ENCODE data around the gene ZNF543. TPM values are rescaled to one million over a fixed set of nuclear protein-coding genes. Genes with fewer than 3 reads are reported as not detected.

ZNF543 gene
- total and polyA plus RNA-seq, 7 donors, result 1.0 to 6.8 (median 6.7) TPM

- peaks cover 38% of the 10 kb centered on the region for H3K9me3 ChIP-seq
- ATAC-seq, result no peak
Measured at GRCh38 chr19:57377498-57378146, 57.4 kb downstream of the ZNF543 start.

More at GRCh38 chr19:57377498-57378146, 57.4 kb downstream of the ZNF543 start:
- peaks cover 15 to 52% of the 10 kb centered on the region in 2 donors for H3K36me3 ChIP-seq (ENCODE audit: insufficient read depth in 1 of 2, low read depth in 1 of 2)
- WGBS, 3 donors, result 93 to 98% (median 96%) methylated on average over 3 of the region's 3 CpGs
- no peaks in the 10 kb centered on the region for H3K4me1 ChIP-seq
- H3K4me3 ChIP-seq, result no peak overlapping the region
- intact Hi-C loops (cut with DNase I), result no loop called here
- H3K27me3 ChIP-seq (ENCODE audit: insufficient read depth in 3 of 3, low read length in 2 of 3), result no peaks in the 10 kb centered on the region
- no peak for DNase-seq
- H3K27ac ChIP-seq, result no peak overlapping the region
- TF ChIP-seq, protein P1, sequence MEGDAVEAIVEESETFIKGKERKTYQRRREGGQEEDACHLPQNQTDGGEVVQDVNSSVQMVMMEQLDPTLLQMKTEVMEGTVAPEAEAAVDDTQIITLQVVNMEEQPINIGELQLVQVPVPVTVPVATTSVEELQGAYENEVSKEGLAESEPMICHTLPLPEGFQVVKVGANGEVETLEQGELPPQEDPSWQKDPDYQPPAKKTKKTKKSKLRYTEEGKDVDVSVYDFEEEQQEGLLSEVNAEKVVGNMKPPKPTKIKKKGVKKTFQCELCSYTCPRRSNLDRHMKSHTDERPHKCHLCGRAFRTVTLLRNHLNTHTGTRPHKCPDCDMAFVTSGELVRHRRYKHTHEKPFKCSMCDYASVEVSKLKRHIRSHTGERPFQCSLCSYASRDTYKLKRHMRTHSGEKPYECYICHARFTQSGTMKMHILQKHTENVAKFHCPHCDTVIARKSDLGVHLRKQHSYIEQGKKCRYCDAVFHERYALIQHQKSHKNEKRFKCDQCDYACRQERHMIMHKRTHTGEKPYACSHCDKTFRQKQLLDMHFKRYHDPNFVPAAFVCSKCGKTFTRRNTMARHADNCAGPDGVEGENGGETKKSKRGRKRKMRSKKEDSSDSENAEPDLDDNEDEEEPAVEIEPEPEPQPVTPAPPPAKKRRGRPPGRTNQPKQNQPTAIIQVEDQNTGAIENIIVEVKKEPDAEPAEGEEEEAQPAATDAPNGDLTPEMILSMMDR (IDR thresholded peaks at IDR 0.05), result no peak

Other genes starting within 250 kb of the ZNF543 start
- not detected for gene USP29, start 200.5 kb upstream of the ZNF543 start, total RNA-seq
- gene USP29, start 200.5 kb upstream of the ZNF543 start, polyA plus RNA-seq, result not detected
- gene ZIM3, start 175.3 kb upstream of the ZNF543 start, total RNA-seq, result not detected
- gene ZIM3, start 175.3 kb upstream of the ZNF543 start, polyA plus RNA-seq, result not detected
- gene DUXA, start 153.0 kb upstream of the ZNF543 start, total RNA-seq, result not detected
- gene DUXA, start 153.0 kb upstream of the ZNF543 start, polyA plus RNA-seq, result not detected
- 10 to 100 TPM; 14.6 to 20.3 (median 15.5) TPM for gene ZNF264, start 129.0 kb upstream of the ZNF543 start, total RNA-seq
- 1 to 10 TPM; 2.3 to 4.9 (median 2.4) TPM for gene ZNF264, start 129.0 kb upstream of the ZNF543 start, polyA plus RNA-seq
- gene AURKC, start 89.4 kb upstream of the ZNF543 start, total RNA-seq, result 1 to 10 TPM in 2 of 4 donors, under 1 TPM in 1, not detected in 1; 0.37 to 2.1 (median 1.9) TPM
- 1 to 10 TPM in 1 of 3 donors, under 1 TPM in 2; 0.55 to 1.3 (median 0.70) TPM for gene AURKC, start 89.4 kb upstream of the ZNF543 start, polyA plus RNA-seq
- gene ZNF805, start 79.8 kb upstream of the ZNF543 start, total RNA-seq, result 10 to 100 TPM; 10.3 to 16.4 (median 12.7) TPM
- 1 to 10 TPM; 1.2 to 5.2 (median 1.2) TPM for gene ZNF805, start 79.8 kb upstream of the ZNF543 start, polyA plus RNA-seq
- 10 to 100 TPM; 30.1 to 54.0 (median 38.1) TPM for gene ZNF460, start 40.0 kb upstream of the ZNF543 start, total RNA-seq
- 1 to 10 TPM; 1.0 to 7.0 (median 1.1) TPM for gene ZNF460, start 40.0 kb upstream of the ZNF543 start, polyA plus RNA-seq
- 1 to 10 TPM; 3.3 to 8.8 (median 6.8) TPM for gene ZNF304, start 30.8 kb downstream of the ZNF543 start, total RNA-seq
- gene ZNF304, start 30.8 kb downstream of the ZNF543 start, polyA plus RNA-seq, result 1 to 10 TPM; 2.3 to 6.2 (median 3.3) TPM
- gene TRAPPC2B, start 43.1 kb downstream of the ZNF543 start, total RNA-seq, result 10 to 100 TPM; 12.6 to 21.3 (median 17.5) TPM
- 10 to 100 TPM; 30.9 to 78.7 (median 38.9) TPM for gene TRAPPC2B, start 43.1 kb downstream of the ZNF543 start, polyA plus RNA-seq
- 1 to 10 TPM; 1.1 to 2.8 (median 1.9) TPM for gene ZNF547, start 43.1 kb downstream of the ZNF543 start, total RNA-seq
- gene ZNF547, start 43.1 kb downstream of the ZNF543 start, polyA plus RNA-seq, result 1 to 10 TPM in 2 of 3 donors, under 1 TPM in 1; 0.80 to 3.3 (median 1.1) TPM
- gene ZNF548, start 69.4 kb downstream of the ZNF543 start, total RNA-seq, result 10 to 100 TPM in 2 of 4 donors, 1 to 10 TPM in 2; 5.6 to 12.1 (median 8.3) TPM
- 1 to 10 TPM; 3.2 to 9.9 (median 4.6) TPM for gene ZNF548, start 69.4 kb downstream of the ZNF543 start, polyA plus RNA-seq
- gene ZNF17, start 90.7 kb downstream of the ZNF543 start, total RNA-seq, result 10 to 100 TPM in 1 of 4 donors, 1 to 10 TPM in 3; 4.8 to 11.0 (median 6.3) TPM
- 1 to 10 TPM; 3.6 to 9.0 (median 4.4) TPM for gene ZNF17, start 90.7 kb downstream of the ZNF543 start, polyA plus RNA-seq
- gene ZNF749, start 114.9 kb downstream of the ZNF543 start, total RNA-seq, result 10 to 100 TPM in 2 of 4 donors, 1 to 10 TPM in 2; 5.1 to 11.9 (median 8.0) TPM
- 10 to 100 TPM in 2 of 3 donors, 1 to 10 TPM in 1; 6.7 to 22.4 (median 19.7) TPM for gene ZNF749, start 114.9 kb downstream of the ZNF543 start, polyA plus RNA-seq
- gene VN1R1, start 136.7 kb downstream of the ZNF543 start, total RNA-seq, result 1 to 10 TPM in 3 of 4 donors, under 1 TPM in 1; 0.76 to 4.1 (median 2.3) TPM
- gene VN1R1, start 136.7 kb downstream of the ZNF543 start, polyA plus RNA-seq, result under 1 TPM; 0.42 to 0.57 (median 0.51) TPM
- 10 to 100 TPM; 12.0 to 15.2 (median 14.1) TPM for gene ZNF772, start 157.1 kb downstream of the ZNF543 start, total RNA-seq
- 1 to 10 TPM; 2.7 to 8.7 (median 3.0) TPM for gene ZNF772, start 157.1 kb downstream of the ZNF543 start, polyA plus RNA-seq
- gene ZNF419, start 167.3 kb downstream of the ZNF543 start, total RNA-seq, result 1 to 10 TPM; 4.1 to 7.5 (median 6.9) TPM
- gene ZNF419, start 167.3 kb downstream of the ZNF543 start, polyA plus RNA-seq, result 10 to 100 TPM in 1 of 3 donors, 1 to 10 TPM in 2; 5.9 to 24.4 (median 6.9) TPM
- gene ZNF773, start 179.5 kb downstream of the ZNF543 start, total RNA-seq, result 1 to 10 TPM; 2.7 to 5.7 (median 4.4) TPM
- gene ZNF773, start 179.5 kb downstream of the ZNF543 start, polyA plus RNA-seq, result 1 to 10 TPM; 2.3 to 7.5 (median 3.0) TPM
- gene ZNF549, start 206.9 kb downstream of the ZNF543 start, total RNA-seq, result 1 to 10 TPM; 1.5 to 4.0 (median 2.3) TPM
- 1 to 10 TPM; 1.4 to 4.6 (median 2.6) TPM for gene ZNF549, start 206.9 kb downstream of the ZNF543 start, polyA plus RNA-seq
- 1 to 10 TPM; 2.1 to 4.9 (median 4.6) TPM for gene ZNF550, start 239.4 kb downstream of the ZNF543 start, total RNA-seq
- gene ZNF550, start 239.4 kb downstream of the ZNF543 start, polyA plus RNA-seq, result 1 to 10 TPM; 1.5 to 5.0 (median 2.9) TPM

All from psoas muscle (tissue), 8 donors.